Osteoblast (primary cell): Measurements from ENCODE around the gene TWF2. TPM values are rescaled to one million over a fixed set of nuclear protein-coding genes. Genes with fewer than 3 reads are reported as not detected.
A peak's percentile ranks its signal among the peaks of the same experiment; 100 is the strongest.

Experiments used
- DNase-seq: peaks from one replicate; pipeline ENCODE4 v3.0.0; 2011; ENCODE audit warnings: low spot score, mixed read lengths; ENCODE audit not compliant: insufficient read length; ENCODE audit errors: missing footprints
- H2AFZ ChIP-seq: 2 replicates; pipeline ENCODE4 v1.6.0; 2011; ENCODE audit warnings: mild to moderate bottlenecking, low read length
- H3K27ac ChIP-seq: 2 replicates; pipeline ENCODE4 v1.5.1; 2011; ENCODE audit warnings: mild to moderate bottlenecking, low read depth, low read length, moderate library complexity
- H3K27me3 ChIP-seq: 2 replicates; pipeline ENCODE4 v1.6.0; 2012; ENCODE audit warnings: mild to moderate bottlenecking, control low read depth, inconsistent platforms, low read length, moderate library complexity; ENCODE audit not compliant: insufficient read depth
- H3K36me3 ChIP-seq: 2 replicates; pipeline ENCODE4 v1.5.1; 2011; ENCODE audit warnings: mild to moderate bottlenecking, low read length, control low read depth, moderate library complexity; ENCODE audit not compliant: insufficient read depth
- H3K4me1 ChIP-seq: 2 replicates; pipeline ENCODE4 v1.5.1; 2011; ENCODE audit warnings: mild to moderate bottlenecking, low read length, control low read depth, moderate library complexity; ENCODE audit not compliant: insufficient read depth
- H3K4me2 ChIP-seq: 2 replicates; pipeline ENCODE4 v1.6.0; 2011; ENCODE audit warnings: mild to moderate bottlenecking, low read length; ENCODE audit not compliant: insufficient read depth
- H3K4me3 ChIP-seq: fragments of 200-600 bp; sonication (generic); 3 replicates; pipeline ENCODE4 v1.5.1; 2012; ENCODE audit warnings: mild to moderate bottlenecking, low read length, inconsistent platforms; ENCODE audit not compliant: insufficient read depth
- H3K79me2 ChIP-seq: 2 replicates; pipeline ENCODE4 v1.6.0; 2012; ENCODE audit warnings: mild to moderate bottlenecking, low read length, control low read depth, inconsistent platforms; ENCODE audit not compliant: insufficient read depth
- H3K9me3 ChIP-seq: 2 replicates; pipeline ENCODE4 v1.5.1; 2011; ENCODE audit warnings: low read depth, low read length, control low read depth
- H4K20me1 ChIP-seq: 2 replicates; pipeline ENCODE4 v1.6.0; 2012; ENCODE audit warnings: mild to moderate bottlenecking, low read length, control low read depth; ENCODE audit not compliant: insufficient read depth
- CTCF ChIP-seq: IDR thresholded peaks from 2 replicates; pipeline ENCODE4 v1.5.1; 2011; ENCODE audit warnings: mild to moderate bottlenecking, low read depth, low read length, moderate library complexity; ENCODE audit errors: extremely low read depth
- total RNA-seq: library from RNA; depleted of rRNA; stranded (reverse); fragments of >200 nt; gene quantifications from 2 replicates; pipeline ENCODE4 v1.2.3, GENCODE V29; 2012

TWF2 gene
- total RNA-seq, 1 donor, result 138 TPM

GRCh38 chr3:52248816-52249547, 10.0 kb upstream of the TWF2 start:
- H4K20me1 ChIP-seq, result peaks cover 18% of the 10 kb centered on the region
- no peak overlapping the region for H2AFZ ChIP-seq
- H3K36me3 ChIP-seq, result peaks cover 14% of the 10 kb centered on the region

GRCh38 chr3:52248165-52248541, 9.2 kb upstream of the TWF2 start:
- Histone ChIP-seq H3K4me1 (peaks cover 11% of the 10 kb centered on the region), H2AFZ (no peak overlapping the region), H3K36me3 (peaks cover 6% of the 10 kb centered on the region), H4K20me1 (peaks cover 12% of the 10 kb centered on the region), H3K4me2 (no peak overlapping the region), H3K79me2 (no peaks in the 10 kb centered on the region), H3K27ac (no peak overlapping the region), H3K9me3 (no peaks in the 10 kb centered on the region), H3K4me3 (no peak overlapping the region), H3K27me3 (no peaks in the 10 kb centered on the region)
- peak; percentile 18 for DNase-seq
- no peak for TF ChIP-seq CTCF

More at GRCh38 chr3:52248816-52249547, 10.0 kb upstream of the TWF2 start:
- no peaks in the 10 kb centered on the region for H3K9me3 ChIP-seq
- peaks cover 18% of the 10 kb centered on the region for H3K4me1 ChIP-seq
- no peaks in the 10 kb centered on the region for H3K27me3 ChIP-seq
- no peak overlapping the region for H3K4me2 ChIP-seq
- TF ChIP-seq CTCF, result no peak
- H3K27ac ChIP-seq, result no peak overlapping the region
- H3K4me3 ChIP-seq, result no peak overlapping the region
- H3K79me2 ChIP-seq, result no peaks in the 10 kb centered on the region
- DNase-seq, result no peak

DNA sequence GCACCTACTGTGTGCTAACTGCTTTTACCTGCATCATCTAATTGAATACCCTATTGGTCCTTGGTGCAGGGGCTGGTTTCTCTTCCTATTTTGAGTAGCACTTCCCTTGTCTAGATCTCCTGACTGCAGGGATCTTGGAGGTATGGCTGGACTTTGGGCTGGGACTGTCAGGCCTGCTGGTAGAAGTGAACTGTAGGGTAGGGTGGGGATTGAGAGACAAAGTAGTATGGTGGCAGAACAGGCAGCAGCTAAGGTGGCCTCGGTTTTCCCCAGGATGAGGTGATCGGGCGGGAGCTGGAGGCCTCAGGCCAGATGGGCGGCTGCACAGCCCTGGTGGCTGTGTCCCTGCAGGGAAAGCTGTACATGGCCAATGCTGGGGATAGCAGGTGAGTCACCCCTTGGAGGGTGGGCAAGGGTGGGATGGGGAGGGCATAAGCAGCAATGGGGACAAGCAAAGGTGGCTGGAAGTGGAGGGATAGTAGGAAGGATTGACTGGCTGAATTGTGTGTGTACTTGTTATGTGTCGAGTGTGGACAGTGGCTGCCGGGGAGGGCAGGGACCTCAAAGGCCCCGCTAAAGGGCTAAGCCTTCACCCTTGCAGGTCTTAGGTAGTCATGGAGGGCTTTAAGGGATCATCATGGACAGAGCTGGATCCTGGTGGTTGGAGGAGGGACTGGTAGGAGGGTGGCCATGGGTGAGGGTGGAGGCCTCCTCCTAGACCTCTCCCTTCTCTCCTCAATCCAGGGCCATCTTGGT, 8.6 kb upstream of the TWF2 start:
- Histone ChIP-seq H3K9me3 (no peaks in the 10 kb centered on the region), H3K4me3 (no peak overlapping the region), H3K27ac (no peak overlapping the region), H3K27me3 (no peaks in the 10 kb centered on the region), H3K79me2 (no peaks in the 10 kb centered on the region), H3K4me1 (peaks cover 9% of the 10 kb centered on the region), H3K36me3 (peaks cover 4% of the 10 kb centered on the region), H4K20me1 (peaks cover 12% of the 10 kb centered on the region), H2AFZ (no peak overlapping the region), H3K4me2 (no peak overlapping the region)
- DNase-seq, result peak; percentile 82
- no peak for TF ChIP-seq CTCF

GRCh38 chr3:52246728-52247408, 7.9 kb upstream of the TWF2 start:
- Histone ChIP-seq H3K36me3 (peaks cover 4% of the 10 kb centered on the region), H3K4me2 (peak overlapping the region; percentile 84), H3K9me3 (no peaks in the 10 kb centered on the region), H4K20me1 (peaks cover 12% of the 10 kb centered on the region), H2AFZ (no peak overlapping the region), H3K27ac (no peak overlapping the region), H3K4me3 (peak overlapping the region; percentile 76), H3K27me3 (no peaks in the 10 kb centered on the region), H3K4me1 (peaks cover 9% of the 10 kb centered on the region), H3K79me2 (no peaks in the 10 kb centered on the region)
- DNase-seq, result peak; percentile 83
- no peak for TF ChIP-seq CTCF
